K562 (cell line): ENCODE measurements around the gene HNRNPH1. TPM values are rescaled to one million over a fixed set of nuclear protein-coding genes. Genes with fewer than 3 reads are reported as not detected.
A peak's percentile ranks its signal among the peaks of the same experiment; 100 is the strongest.

Experiments used
- HMGN3 ChIP-seq: IDR thresholded peaks from 2 replicates; pipeline ENCODE4 v1.6.1; 2011; ENCODE audit warnings: borderline replicate concordance, low read depth, mild to moderate bottlenecking, mixed read lengths, low read length; ENCODE audit not compliant: insufficient read length; ENCODE audit errors: extremely low read depth
- NEUROD1 ChIP-seq: fragments of 150-350 bp; IDR thresholded peaks from 2 replicates; pipeline ENCODE4 v1.6.1; 2014; ENCODE audit warnings: borderline replicate concordance, low read length, low read depth; ENCODE audit not compliant: partially characterized antibody
- PKNOX1 ChIP-seq: fragments of 450-650 bp; IDR thresholded peaks from 2 replicates; pipeline ENCODE4 v1.6.1; 2016
- POLR2B ChIP-seq: fragments of 450-650 bp; IDR thresholded peaks from 2 replicates; pipeline ENCODE4 v1.6.1; 2018; ENCODE audit warnings: low read depth; ENCODE audit not compliant: partially characterized antibody
- SFPQ ChIP-seq: fragments of 200-400 bp; formaldehyde crosslinking; IDR thresholded peaks from 2 replicates; pipeline ENCODE4 v1.6.1; 2017; ENCODE audit warnings: mild to moderate bottlenecking, low read depth, low read length, moderate library complexity
- SREBF1 ChIP-seq: fragments of 150-350 bp; IDR thresholded peaks from 2 replicates; pipeline ENCODE4 v1.6.1; 2014; ENCODE audit warnings: antibody characterized with exemption, low read depth, low read length, borderline replicate concordance
- STAG1 ChIP-seq: sonication (generic); formaldehyde crosslinking; IDR thresholded peaks from 2 replicates; pipeline ENCODE4 v1.5.0; 2020; ENCODE audit warnings: missing genetic modification reagents, borderline replicate concordance
- TARDBP ChIP-seq: fragments of 450-650 bp; IDR thresholded peaks from 2 replicates; pipeline ENCODE4 v1.6.1; 2016
- THRB ChIP-seq: fragments of 450-650 bp; formaldehyde crosslinking; conservative IDR thresholded peaks from 2 replicates; pipeline ENCODE4 v1.4.0; 2022; ENCODE audit warnings: mild to moderate bottlenecking, missing genetic modification characterization
- U2AF1 ChIP-seq: fragments of 200-400 bp; formaldehyde crosslinking; optimal IDR thresholded peaks from 2 replicates; pipeline ENCODE3; 2017; ENCODE audit warnings: mild to moderate bottlenecking, low read depth, low read length, moderate library complexity
- ZNF311 ChIP-seq: fragments of 250-450 bp; sonication (Bioruptor Pico); IDR thresholded peaks from 2 replicates; pipeline ENCODE4 v1.4.0; 2020; ENCODE audit warnings: mild to moderate bottlenecking, moderate library complexity
- ZNF408 ChIP-seq: fragments of 250-450 bp; sonication (Bioruptor Pico); IDR thresholded peaks from 2 replicates; pipeline ENCODE4 v1.4.0; 2020; ENCODE audit warnings: low read depth, mild to moderate bottlenecking, moderate library complexity
- ZNF445 ChIP-seq: fragments of 250-450 bp; sonication (Bioruptor Pico); IDR thresholded peaks from 2 replicates; pipeline ENCODE4 v1.4.0; 2020; ENCODE audit warnings: low read depth, mild to moderate bottlenecking, moderate library complexity
- ZNF518B ChIP-seq: fragments of 250-450 bp; sonication (Bioruptor Pico); IDR thresholded peaks from 2 replicates; pipeline ENCODE4 v1.5.0; 2021; ENCODE audit warnings: mild to moderate bottlenecking, moderate library complexity
- ZNF655 ChIP-seq: fragments of 250-450 bp; sonication (Bioruptor Pico); IDR thresholded peaks from 2 replicates; pipeline ENCODE4 v1.5.0; 2021
- ZNF695 ChIP-seq: fragments of 450-650 bp; formaldehyde crosslinking; IDR thresholded peaks from 2 replicates; pipeline ENCODE4 v1.4.0; 2020; ENCODE audit warnings: mild to moderate bottlenecking, moderate library complexity
- polyA plus RNA-seq, 8 experiments: library from polyadenylated mRNA; depleted of rRNA in 4 of 8; stranded (reverse) in 5 of 8; unstranded in 3 of 8; fragments of >200 nt; fragmentation: Nextera tagmentation in 2 of 8; fragmentation: Illumina TruSeq in 1 of 8; extraction: Ambion mirVana in 2 of 8; extraction: Trizol in 1 of 8; gene quantifications; 2 replicates each; pipeline versions ENCODE4 v1.2.1 to v1.2.3, GENCODE V29; 2011 to 2014; ENCODE audit warnings: inconsistent platforms in 1 of 8, missing spikeins in 1 of 8
- total RNA-seq, 7 experiments: library from RNA; depleted of rRNA in 6 of 7; stranded (reverse); fragments of >200 nt in 6 of 7; fragmentation: Illumina TruSeq in 2 of 7; extraction: Trizol in 2 of 7; gene quantifications; 2 replicates each; pipeline versions ENCODE4 v1.2.1 to v1.2.3, GENCODE V29; 2011 to 2021; ENCODE audit warnings: low replicate concordance in 1 of 7

Gene HNRNPH1
- total and polyA plus RNA-seq, 9 of the 15 experiments (the other 6 are each of a cell fraction or from before 2014, with no cell fraction given): 103 to 656 (median 561) TPM

GRCh38 chr5:179623003-179623905 lies at the start of gene HNRNPH1 (continued):
- no peak for TF ChIP-seq ZNF518B
- no peak for TF ChIP-seq ZNF445 (CRISPR knock-in tag)
- no peak for TF ChIP-seq PKNOX1
- TF ChIP-seq SFPQ: no peak
- 0 out of 2 replicates have a peak, but pooled peaks have one; percentile 20 for TF ChIP-seq STAG1
- peak; percentile 83 for TF ChIP-seq HMGN3
- no peak for TF ChIP-seq ZNF655 (CRISPR knock-in tag)
- peak; percentile 89 for TF ChIP-seq U2AF1
- no peak for TF ChIP-seq ZNF408 (CRISPR knock-in tag)
- TF ChIP-seq THRB (CRISPR knock-in tag): peak; percentile 91
- TF ChIP-seq TARDBP: 0 out of 2 replicates have a peak, but pooled peaks have one; percentile 37
- peak; percentile 100 for TF ChIP-seq POLR2B
- peak; percentile 18 for TF ChIP-seq NEUROD1
- no peak for TF ChIP-seq ZNF311 (CRISPR knock-in tag)
- TF ChIP-seq ZNF695 (CRISPR knock-in tag): no peak
- TF ChIP-seq SREBF1: no peak
